Measurements from ENCODE around the gene CSNK2A2. TPM values are rescaled to one million over a fixed set of nuclear protein-coding genes. Genes with fewer than 3 reads are reported as not detected.

Gene CSNK2A2
- polyA plus RNA-seq, 1 donor: 50.7 TPM

DNA sequence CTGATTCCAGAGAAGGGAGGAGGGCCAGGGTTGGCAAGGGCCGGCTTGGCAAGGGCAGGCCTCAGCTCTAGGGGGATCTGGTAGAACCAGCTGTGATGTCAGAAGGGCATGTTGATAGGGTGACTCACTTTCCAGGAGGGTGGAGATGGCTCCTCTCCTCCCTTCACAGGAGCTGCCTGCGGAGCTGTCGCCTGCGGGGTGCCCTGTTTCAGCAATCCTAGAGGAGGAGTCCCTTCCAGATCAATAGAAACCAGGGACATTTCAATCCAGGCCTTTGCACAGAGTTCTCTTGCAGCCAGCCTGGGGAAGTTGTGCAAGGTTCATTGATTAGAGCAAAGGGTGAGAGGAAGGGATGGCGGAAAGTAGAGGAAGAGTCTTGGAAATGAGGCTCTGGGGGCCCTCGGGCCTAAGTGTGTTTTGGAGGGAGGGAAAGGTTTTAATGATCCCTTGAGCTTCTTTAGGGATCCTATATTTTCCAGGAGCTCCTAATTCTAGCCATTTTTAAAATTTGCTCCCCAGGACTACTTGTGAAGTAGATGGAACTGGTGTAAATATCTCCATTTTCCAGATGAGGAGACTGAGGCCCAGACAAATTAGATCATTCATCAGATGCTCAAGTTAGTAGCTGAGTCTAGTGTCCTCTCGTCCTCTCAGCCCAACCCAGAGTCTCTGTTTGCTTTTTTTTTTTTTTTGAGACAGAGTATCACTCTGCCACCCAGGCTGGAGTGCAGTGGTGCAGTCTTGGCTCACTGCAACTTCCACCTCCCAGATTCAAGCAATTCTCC is 24.8 kb upstream of the CSNK2A2 start:
- no peaks in the 10 kb centered on the region for H3K36me3 ChIP-seq (ENCODE audit: control insufficient read depth, insufficient read depth, low read length)
- no peaks in the 10 kb centered on the region for H3K9me3 ChIP-seq (ENCODE audit: control insufficient read depth, low read depth, low read length)
- no peak for DNase-seq
- H3K27me3 ChIP-seq (ENCODE audit: control insufficient read depth, insufficient read depth, low read length): peaks cover 5% of the 10 kb centered on the region
- 50% methylated on average over 1 of the region's 7 CpGs for WGBS (ENCODE audit: insufficient coverage, low lambda C conversion rate)
- H3K4me3 ChIP-seq (ENCODE audit: low read length): no peak overlapping the region
- H3K4me1 ChIP-seq (ENCODE audit: control insufficient read depth, insufficient read depth, low read length): no peaks in the 10 kb centered on the region
- H3K27ac ChIP-seq (ENCODE audit: low read length): no peak overlapping the region

DNA sequence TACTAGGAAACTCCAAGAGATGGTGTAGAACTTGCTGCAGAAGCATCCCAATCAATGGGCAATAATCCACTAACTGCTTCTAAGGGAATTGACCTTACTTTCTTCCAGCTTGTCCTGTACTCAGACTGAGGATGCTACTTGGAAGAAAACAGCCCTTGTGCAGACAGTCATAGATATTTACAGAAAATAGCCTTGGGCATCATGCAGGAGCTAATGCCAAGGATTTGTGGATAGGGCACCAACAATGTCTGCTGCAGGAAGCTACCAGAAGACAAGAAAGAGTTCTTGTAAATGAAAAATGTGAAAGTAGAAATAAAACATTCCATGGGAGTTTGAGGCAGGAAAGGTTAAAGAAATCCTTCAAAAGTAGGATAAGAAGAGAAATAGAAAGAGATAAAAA is 21.5 kb upstream of the CSNK2A2 start:
- no peak for DNase-seq
- no peaks in the 10 kb centered on the region for H3K4me1 ChIP-seq (ENCODE audit: control insufficient read depth, insufficient read depth, low read length)
- peaks cover 7% of the 10 kb centered on the region for H3K27me3 ChIP-seq (ENCODE audit: control insufficient read depth, insufficient read depth, low read length)
- no peaks in the 10 kb centered on the region for H3K36me3 ChIP-seq (ENCODE audit: control insufficient read depth, insufficient read depth, low read length)
- H3K27ac ChIP-seq (ENCODE audit: low read length): no peak overlapping the region
- no peaks in the 10 kb centered on the region for H3K9me3 ChIP-seq (ENCODE audit: control insufficient read depth, low read depth, low read length)
- H3K4me3 ChIP-seq (ENCODE audit: low read length): no peak overlapping the region

DNA sequence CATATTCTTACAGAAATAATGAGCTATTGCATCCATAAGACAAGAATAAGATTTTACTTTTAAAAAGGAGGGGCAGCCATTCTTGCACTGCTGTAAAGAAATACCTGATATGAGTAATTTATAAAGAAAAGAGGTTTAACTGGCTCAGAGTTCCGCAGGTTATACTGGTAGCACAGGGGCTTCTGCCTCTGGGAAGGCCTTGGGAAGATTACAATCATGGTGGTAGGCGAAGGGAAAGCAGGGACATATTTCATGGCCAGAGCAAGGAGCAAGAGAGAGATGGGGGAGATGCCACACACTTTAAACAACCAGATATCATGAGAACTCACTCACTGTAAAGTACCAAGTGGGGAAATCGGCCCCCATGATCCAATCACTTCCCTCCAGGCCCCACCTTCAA is 20.9 kb upstream of the CSNK2A2 start:
- 40% methylated on average over 1 of the region's 3 CpGs for WGBS (ENCODE audit: insufficient coverage, low lambda C conversion rate)
- H3K27me3 ChIP-seq (ENCODE audit: control insufficient read depth, insufficient read depth, low read length): peaks cover 7% of the 10 kb centered on the region
- H3K9me3 ChIP-seq (ENCODE audit: control insufficient read depth, low read depth, low read length): no peaks in the 10 kb centered on the region
- no peaks in the 10 kb centered on the region for H3K36me3 ChIP-seq (ENCODE audit: control insufficient read depth, insufficient read depth, low read length)
- H3K4me1 ChIP-seq (ENCODE audit: control insufficient read depth, insufficient read depth, low read length): no peaks in the 10 kb centered on the region
- no peak overlapping the region for H3K27ac ChIP-seq (ENCODE audit: low read length)
- DNase-seq: no peak
- no peak overlapping the region for H3K4me3 ChIP-seq (ENCODE audit: low read length)

DNA sequence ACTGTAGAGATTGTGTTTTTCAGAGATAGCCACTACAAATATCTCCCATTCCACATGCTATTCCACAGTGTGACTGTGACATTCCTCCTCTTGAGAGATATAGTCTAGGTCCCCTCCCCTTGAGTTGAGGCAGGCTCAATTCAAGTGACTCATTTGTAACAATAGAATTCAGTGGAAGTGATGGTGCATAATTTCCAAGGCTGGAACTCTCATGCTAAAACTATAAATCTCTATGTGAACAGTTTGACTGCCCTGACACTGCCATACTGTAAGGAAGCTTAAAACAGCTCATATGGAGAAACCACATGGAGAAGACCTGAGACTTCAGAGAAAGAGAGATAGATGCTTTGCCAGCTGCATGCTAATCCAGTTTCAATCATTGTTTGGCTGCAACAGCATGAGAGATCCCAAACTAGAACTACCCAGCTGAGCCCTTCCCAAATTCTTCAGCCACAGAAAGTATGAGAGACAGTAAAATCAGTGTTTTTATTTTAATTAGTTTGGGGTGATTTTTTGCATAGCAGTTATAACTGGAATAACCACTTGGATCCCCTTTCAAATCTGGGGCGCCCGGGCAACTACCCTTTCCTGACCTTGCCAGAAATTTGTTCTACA is 19.5 kb upstream of the CSNK2A2 start:
- WGBS (ENCODE audit: insufficient coverage, low lambda C conversion rate): 40% methylated on average over 2 of the region's 2 CpGs
- Histone ChIP-seq H3K36me3 (ENCODE audit: control insufficient read depth, insufficient read depth, low read length) (no peaks in the 10 kb centered on the region), H3K27ac (ENCODE audit: low read length) (no peak overlapping the region), H3K4me1 (ENCODE audit: control insufficient read depth, insufficient read depth, low read length) (no peaks in the 10 kb centered on the region), H3K4me3 (ENCODE audit: low read length) (no peak overlapping the region), H3K9me3 (ENCODE audit: control insufficient read depth, low read depth, low read length) (no peaks in the 10 kb centered on the region), H3K27me3 (ENCODE audit: control insufficient read depth, insufficient read depth, low read length) (peaks cover 7% of the 10 kb centered on the region)
- DNase-seq: no peak

DNA sequence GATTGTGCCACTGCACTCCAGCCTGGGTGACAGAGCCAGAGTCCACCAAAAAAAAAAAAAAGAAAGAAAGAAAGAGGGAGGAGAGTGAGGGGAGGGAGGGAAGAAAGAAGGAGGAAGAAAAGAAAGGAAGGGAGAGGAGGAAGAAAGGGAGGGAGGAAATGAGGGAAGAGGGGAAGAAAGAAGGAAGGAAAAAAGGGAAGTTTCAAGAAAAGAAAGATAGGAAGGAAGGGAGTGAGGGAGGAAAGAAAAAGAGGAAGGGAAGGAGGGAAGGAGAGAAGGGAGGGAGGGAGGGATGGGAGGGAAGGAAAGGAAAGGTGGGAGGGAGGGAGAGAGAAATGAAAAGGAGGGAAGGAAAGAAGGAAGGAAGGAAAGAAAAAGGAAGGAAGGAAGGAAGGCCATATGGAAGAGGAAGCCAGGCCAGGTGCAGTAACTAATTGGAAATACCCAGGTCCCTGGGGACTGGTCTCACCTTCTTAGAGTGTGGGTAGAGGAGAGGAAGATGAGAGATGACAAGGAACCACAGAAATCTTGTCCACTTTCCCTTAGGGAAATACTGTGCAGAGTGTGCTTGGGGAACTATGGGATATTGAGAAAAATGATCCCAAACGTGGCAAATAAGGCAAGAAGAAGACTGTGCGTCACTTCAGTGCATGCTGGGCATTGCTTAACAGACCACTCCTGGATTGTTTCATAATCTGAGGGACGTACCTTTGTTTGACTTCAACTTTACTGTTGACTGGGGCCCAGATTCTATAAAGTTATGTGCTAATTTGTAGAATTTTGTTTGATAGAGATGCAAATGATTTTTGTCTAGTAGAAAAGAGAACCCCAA is 15.1 kb upstream of the CSNK2A2 start:
- Histone ChIP-seq H3K9me3 (ENCODE audit: control insufficient read depth, low read depth, low read length) (no peaks in the 10 kb centered on the region), H3K4me1 (ENCODE audit: control insufficient read depth, insufficient read depth, low read length) (no peaks in the 10 kb centered on the region), H3K27ac (ENCODE audit: low read length) (no peak overlapping the region), H3K4me3 (ENCODE audit: low read length) (no peak overlapping the region), H3K36me3 (ENCODE audit: control insufficient read depth, insufficient read depth, low read length) (no peaks in the 10 kb centered on the region), H3K27me3 (ENCODE audit: control insufficient read depth, insufficient read depth, low read length) (peaks cover 2% of the 10 kb centered on the region)
- 30% methylated on average over 2 of the region's 3 CpGs for WGBS (ENCODE audit: insufficient coverage, low lambda C conversion rate)
- no peak for DNase-seq

DNA sequence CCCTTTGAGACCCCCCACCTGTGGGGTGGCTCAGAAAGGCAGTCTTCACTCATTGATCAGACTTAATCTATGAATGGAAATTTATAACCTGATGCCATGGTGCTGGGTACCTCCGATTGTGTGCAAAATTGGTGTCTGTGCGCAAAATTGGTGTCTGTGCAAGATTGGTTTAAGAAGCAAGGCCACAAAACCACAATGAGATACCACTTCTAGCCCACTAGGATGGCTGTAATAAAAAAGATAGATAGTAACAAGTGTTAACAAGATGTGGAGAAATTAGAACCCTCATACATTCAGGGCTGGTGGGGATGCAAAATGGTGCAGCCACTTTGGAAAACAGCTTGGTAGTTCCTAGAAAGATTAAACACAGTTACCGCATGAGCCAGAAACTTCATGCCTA is 13.9 kb upstream of the CSNK2A2 start:
- H3K9me3 ChIP-seq (ENCODE audit: control insufficient read depth, low read depth, low read length): no peaks in the 10 kb centered on the region
- no CpG with 5 or more reads among the region's 3 CpGs for WGBS (ENCODE audit: insufficient coverage, low lambda C conversion rate)
- no peak overlapping the region for H3K27ac ChIP-seq (ENCODE audit: low read length)
- H3K27me3 ChIP-seq (ENCODE audit: control insufficient read depth, insufficient read depth, low read length): no peaks in the 10 kb centered on the region
- no peak for DNase-seq
- no peaks in the 10 kb centered on the region for H3K36me3 ChIP-seq (ENCODE audit: control insufficient read depth, insufficient read depth, low read length)
- no peak overlapping the region for H3K4me3 ChIP-seq (ENCODE audit: low read length)
- H3K4me1 ChIP-seq (ENCODE audit: control insufficient read depth, insufficient read depth, low read length): no peaks in the 10 kb centered on the region

DNA sequence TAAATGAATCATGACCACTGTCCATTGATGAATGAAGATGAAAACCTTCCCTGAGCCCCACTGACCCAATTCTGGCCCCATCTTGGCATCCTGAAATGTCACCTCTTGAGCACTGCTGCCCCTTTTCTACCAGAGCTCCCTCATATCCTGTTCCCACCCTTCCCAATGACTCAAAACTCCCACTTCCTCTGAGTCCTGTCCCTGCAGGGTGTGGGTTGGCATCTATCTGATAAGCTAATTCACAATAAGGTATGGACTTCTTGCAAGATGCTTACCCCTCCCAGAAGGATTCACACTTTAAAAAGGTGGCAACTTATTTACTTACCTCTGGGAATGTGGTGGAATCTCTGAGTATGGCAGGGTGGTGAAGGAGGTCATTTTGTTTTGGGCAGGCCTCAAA is 13.3 kb upstream of the CSNK2A2 start:
- Histone ChIP-seq H3K27me3 (ENCODE audit: control insufficient read depth, insufficient read depth, low read length) (no peaks in the 10 kb centered on the region), H3K4me1 (ENCODE audit: control insufficient read depth, insufficient read depth, low read length) (no peaks in the 10 kb centered on the region), H3K36me3 (ENCODE audit: control insufficient read depth, insufficient read depth, low read length) (no peaks in the 10 kb centered on the region), H3K9me3 (ENCODE audit: control insufficient read depth, low read depth, low read length) (no peaks in the 10 kb centered on the region), H3K4me3 (ENCODE audit: low read length) (no peak overlapping the region), H3K27ac (ENCODE audit: low read length) (no peak overlapping the region)
- no peak for DNase-seq

DNA sequence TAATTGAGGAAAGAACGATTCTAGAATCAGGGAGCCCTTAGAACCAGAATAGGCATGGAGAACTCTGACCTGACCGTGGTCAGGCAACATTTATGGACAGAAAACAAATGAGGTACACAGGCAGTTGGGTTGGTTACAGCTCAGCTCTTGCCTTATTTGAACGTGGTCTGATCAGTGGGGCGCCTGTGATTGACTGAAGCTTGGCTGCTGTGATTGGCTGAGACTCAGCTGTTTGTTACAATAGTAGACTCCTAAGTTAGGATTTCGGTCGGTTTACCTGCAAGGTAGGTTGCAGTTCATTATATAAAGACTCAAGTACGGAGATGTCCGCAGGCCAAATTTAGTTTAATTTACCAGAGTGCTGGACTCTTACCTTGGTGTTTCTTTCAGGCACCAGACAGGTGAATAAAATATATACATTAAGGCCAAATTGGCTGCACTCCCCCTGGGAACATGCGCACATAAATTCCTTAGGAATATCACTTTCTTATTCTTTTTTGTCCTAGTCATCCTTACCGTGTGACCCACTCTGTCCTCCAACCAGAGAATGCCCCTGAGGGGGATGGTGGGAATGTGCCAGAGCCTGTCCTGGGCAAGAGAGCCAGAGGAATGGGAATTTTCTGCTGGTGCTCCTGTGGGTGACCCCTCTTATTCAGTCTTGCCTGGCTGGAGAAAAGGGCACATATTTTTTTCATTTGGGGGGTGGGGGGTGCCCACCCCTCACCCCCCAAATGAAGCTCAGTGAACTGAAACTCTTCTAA is 7.5 kb upstream of the CSNK2A2 start:
- H3K36me3 ChIP-seq (ENCODE audit: control insufficient read depth, insufficient read depth, low read length): no peaks in the 10 kb centered on the region
- H3K4me3 ChIP-seq (ENCODE audit: low read length): no peak overlapping the region
- no peak overlapping the region for H3K27ac ChIP-seq (ENCODE audit: low read length)
- no peak for DNase-seq
- H3K27me3 ChIP-seq (ENCODE audit: control insufficient read depth, insufficient read depth, low read length): peaks cover 11% of the 10 kb centered on the region
- no peaks in the 10 kb centered on the region for H3K4me1 ChIP-seq (ENCODE audit: control insufficient read depth, insufficient read depth, low read length)
- no peaks in the 10 kb centered on the region for H3K9me3 ChIP-seq (ENCODE audit: control insufficient read depth, low read depth, low read length)
- WGBS (ENCODE audit: insufficient coverage, low lambda C conversion rate): no CpG with 5 or more reads among the region's 10 CpGs

DNA sequence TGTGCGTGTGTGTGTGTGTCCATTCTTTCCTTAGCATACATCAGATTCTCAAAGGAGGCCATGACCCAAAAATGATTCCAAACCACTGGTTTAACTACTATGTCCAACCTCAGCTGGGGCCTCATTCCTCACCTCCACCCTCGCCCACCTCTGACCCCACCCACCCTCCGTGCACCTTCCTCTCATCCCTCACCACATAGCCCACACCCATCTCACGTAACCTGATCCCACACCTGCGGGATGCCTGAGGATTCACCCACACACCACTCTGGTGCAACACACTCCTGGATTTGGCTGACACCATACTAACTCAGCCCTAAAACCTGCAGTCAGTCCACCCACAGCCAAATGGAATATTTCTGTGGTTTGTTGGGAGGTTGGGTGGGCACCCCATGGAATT is 3.3 kb upstream of the CSNK2A2 start:
- Histone ChIP-seq H3K4me1 (ENCODE audit: control insufficient read depth, insufficient read depth, low read length) (peaks cover 4% of the 10 kb centered on the region), H3K27me3 (ENCODE audit: control insufficient read depth, insufficient read depth, low read length) (peaks cover 16% of the 10 kb centered on the region), H3K27ac (ENCODE audit: low read length) (no peak overlapping the region), H3K9me3 (ENCODE audit: control insufficient read depth, low read depth, low read length) (no peaks in the 10 kb centered on the region), H3K4me3 (ENCODE audit: low read length) (no peak overlapping the region), H3K36me3 (ENCODE audit: control insufficient read depth, insufficient read depth, low read length) (no peaks in the 10 kb centered on the region)
- WGBS (ENCODE audit: insufficient coverage, low lambda C conversion rate): no CpG with 5 or more reads among the region's 5 CpGs
- DNase-seq: no peak

Measured in large intestine (tissue), 3 donors.